B cell (primary cell): ENCODE data around the gene PRX. TPM values are rescaled to one million over a fixed set of nuclear protein-coding genes. Genes with fewer than 3 reads are reported as not detected.

Experiments
- ATAC-seq: fragments of 200-7000 bp; cut with Tn5 transposase; one replicate; pipeline ENCODE4 v1.10.0; 2021; ENCODE audit warnings: low read depth, mild to moderate bottlenecking, moderate number of reproducible peaks, moderate library complexity
- CTCF ChIA-PET: fragments of 350-600 bp; sonication (Branson Sonifier 250); formaldehyde crosslinking; loops from one replicate; lab custom pipeline; 2021; ENCODE audit warnings: antibody characterized with exemption, inconsistent platforms; lab: Charles Lee
- POLR2A ChIA-PET: fragments of 350-600 bp; sonication (Branson Sonifier 250); formaldehyde crosslinking; loops from one replicate; lab custom pipeline; 2021; ENCODE audit warnings: antibody characterized with exemption; lab: Charles Lee
- DNase-seq: peaks from one replicate; pipeline ENCODE4 v3.0.0; 2013
- H2AFZ ChIP-seq: 2 replicates; pipeline ENCODE4 v1.6.1; 2012; ENCODE audit warnings: mild to moderate bottlenecking, low read depth, low read length; ENCODE audit not compliant: insufficient read depth, poor library complexity, severe bottlenecking
- H3K27ac ChIP-seq, 2 donors: 1 replicate in 1 of 2; 2 replicates in 1 of 2; pipeline ENCODE4 v1.5.1; 2012 to 2013; ENCODE audit warnings: low read length in 2 of 2, mild to moderate bottlenecking in 2 of 2, moderate library complexity in 1 of 2
- H3K27me3 ChIP-seq, 4 experiments: fragments of 200-600 bp in 1 of 4; sonication (generic) in 1 of 4; replicated peaks in 1 of 4; 1 replicate in 2 of 4; 2 replicates in 2 of 4; pipeline versions ENCODE4 v1.6.1 to v1.7.0; 2013 to 2016; ENCODE audit warnings: low read length in 3 of 4, mild to moderate bottlenecking in 2 of 4, mixed read lengths in 1 of 4, moderate library complexity in 1 of 4; ENCODE audit not compliant: insufficient read depth in 4 of 4, control insufficient read depth in 3 of 4; ENCODE audit errors: control extremely low read depth in 1 of 4
- H3K36me3 ChIP-seq, 2 experiments: replicated peaks in 1 of 2; 1 replicate in 1 of 2; 2 replicates in 1 of 2; pipeline versions ENCODE4 v1.6.1 to v1.7.1; 2013; ENCODE audit warnings: low read length in 1 of 2; ENCODE audit not compliant: insufficient read depth in 2 of 2, control insufficient read depth in 1 of 2; ENCODE audit errors: control extremely low read depth in 1 of 2, extremely low read depth in 1 of 2
- H3K4me1 ChIP-seq, 2 donors: fragments of 200-600 bp in 1 of 2; sonication (generic) in 1 of 2; 1 replicate in 1 of 2; 2 replicates in 1 of 2; pipeline versions ENCODE4 v1.5.1 to v1.6.1; 2013 to 2017; ENCODE audit warnings: low read length in 2 of 2; ENCODE audit not compliant: control insufficient read depth in 2 of 2, insufficient read depth in 2 of 2
- H3K4me2 ChIP-seq: replicated peaks from 2 replicates; pipeline ENCODE3; 2012; ENCODE audit warnings: mild to moderate bottlenecking, low read depth, low read length; ENCODE audit not compliant: poor library complexity, severe bottlenecking
- H3K4me3 ChIP-seq, 5 experiments: fragments of 200-600 bp in 1 of 5; sonication (generic) in 1 of 5; 1 replicate in 3 of 5; 2 replicates in 2 of 5; pipeline versions ENCODE4 v1.5.1 to v1.7.0; 2011 to 2016; ENCODE audit warnings: low read length in 4 of 5, mild to moderate bottlenecking in 4 of 5, low read depth in 2 of 5, control low read depth in 1 of 5, moderate library complexity in 1 of 5; ENCODE audit not compliant: insufficient read depth in 1 of 5; ENCODE audit errors: control extremely low read depth in 1 of 5, extremely low read depth in 1 of 5
- H3K79me2 ChIP-seq: fragments of 200-600 bp; sonication (generic); one replicate; pipeline ENCODE4 v1.6.0; 2016; ENCODE audit warnings: low read length; ENCODE audit not compliant: control insufficient read depth, insufficient read depth
- H3K9ac ChIP-seq: fragments of 200-600 bp; sonication (generic); 2 replicates; pipeline ENCODE4 v1.6.1; 2017; ENCODE audit warnings: mild to moderate bottlenecking, low read length, moderate library complexity
- H3K9me3 ChIP-seq, 3 donors: one replicate each; pipeline versions ENCODE4 v1.6.1 to v1.7.1; 2013; ENCODE audit warnings: low read length in 2 of 3; ENCODE audit not compliant: control insufficient read depth in 2 of 3, insufficient read depth in 1 of 3; ENCODE audit errors: control extremely low read depth in 1 of 3
- H4K20me1 ChIP-seq: 2 replicates; pipeline ENCODE4 v1.6.0; 2012; ENCODE audit warnings: mild to moderate bottlenecking, low read length; ENCODE audit not compliant: insufficient read depth, control insufficient read depth, poor library complexity, severe bottlenecking
- H3K27ac Mint-ChIP-seq: one replicate; pipeline ENCODE4 v1.8.0; 2021; ENCODE audit warnings: mixed read lengths
- H3K27me3 Mint-ChIP-seq: one replicate; pipeline ENCODE4 v1.8.0; 2021; ENCODE audit warnings: mixed read lengths
- H3K4me1 Mint-ChIP-seq: one replicate; pipeline ENCODE4 v1.8.0; 2021; ENCODE audit warnings: mixed read lengths
- H3K4me3 Mint-ChIP-seq: one replicate; pipeline ENCODE4 v1.8.0; 2021; ENCODE audit warnings: mixed read lengths
- H3K9me3 Mint-ChIP-seq: one replicate; pipeline ENCODE4 v1.8.0; 2022; ENCODE audit warnings: mixed read lengths; ENCODE audit not compliant: insufficient read depth
- CTCF ChIP-seq: fragments of 200-600 bp; IDR thresholded peaks from one replicate; pipeline ENCODE4 v1.8.0; 2022; ENCODE audit warnings: antibody characterized with exemption, mild to moderate bottlenecking
- EZH2 ChIP-seq: IDR thresholded peaks from 2 replicates; pipeline ENCODE4 v1.6.1; 2012; ENCODE audit warnings: borderline replicate concordance, low read depth, mild to moderate bottlenecking, moderate library complexity, low read length; ENCODE audit not compliant: insufficient read depth, poor library complexity, severe bottlenecking
- WGBS: methylation state at CpG from one replicate; pipeline ENCODE4 v1.1.5; 2013; ENCODE audit warnings: missing lambda C conversion rate; ENCODE audit not compliant: insufficient coverage; 5-methylcytosine and 5-hydroxymethylcytosine counted together
- intact Hi-C: fragments of 100-400 bp; cut with micrococcal nuclease; formaldehyde crosslinking; loops from one replicate; pipeline ENCODE4 v1.10.0; 2022
- polyA plus RNA-seq: library from polyadenylated mRNA; depleted of rRNA; stranded (reverse); fragments of >200 nt; gene quantifications from 2 replicates; pipeline ENCODE4 v1.2.3, GENCODE V29; 2012
- total RNA-seq, 2 donors: library from RNA; stranded (reverse); fragments of 120-200 nt in 1 of 2; gene quantifications; 1 replicate in 1 of 2; 2 replicates in 1 of 2; pipeline versions ENCODE4 v1.2.3 to v1.2.4, GENCODE V29; 2013 to 2022

Gene PRX
- total and polyA plus RNA-seq, 2 donors (not counting 1 experiment from before 2014, with no cell fraction given) = 1.1 to 2.5 TPM

- H2AFZ ChIP-seq = peak overlapping the region; percentile 6
- no peaks in the 10 kb centered on the region for H4K20me1 ChIP-seq
- no peak overlapping the region for H3K9ac ChIP-seq
- no peaks in the 10 kb centered on the region for H3K79me2 ChIP-seq
- peak overlapping the region; percentile 65 for H3K4me2 ChIP-seq
- 63% methylated on average over 11 of the region's 28 CpGs for WGBS
- no peak overlapping the region for H3K27ac ChIP-seq
- Mint-ChIP-seq H3K27me3 (no peaks in the 10 kb centered on the region), H3K9me3 (no peaks in the 10 kb centered on the region), H3K4me1 (peaks cover 9% of the 10 kb centered on the region), H3K4me3 (peak overlapping the region; percentile 44), H3K27ac (no peak overlapping the region)
- ChIA-PET CTCF (no interaction called here), POLR2A (interaction anchor here (0.6 kb wide), 1 partner anchor 1918 kb away, joined by 7 read pairs; no protein-coding TSS in a partner anchor)
- intact Hi-C loops = no loop called here
- peaks cover 0 to 4% (median 0%) of the 10 kb centered on the region in 3 donors for H3K9me3 ChIP-seq
- peaks cover 0 to 24% of the 10 kb centered on the region in 2 experiments for H3K36me3 ChIP-seq
- no peak for TF ChIP-seq CTCF
- no peak for TF ChIP-seq EZH2
- H3K4me1 ChIP-seq = peaks cover 3 to 4% of the 10 kb centered on the region in 2 donors
- H3K27me3 ChIP-seq = no peaks in the 10 kb centered on the region
- ATAC-seq (peak; percentile 58), DNase-seq (peak; percentile 40)
- H3K4me3 ChIP-seq = peak overlapping the region in 1 of 5 experiments; percentile 15
Measured at GRCh38 chr19:40365613-40366401, 47.4 kb downstream of the PRX start.

GRCh38 chr19:40365010-40365409, 48.2 kb downstream of the PRX start:
- no peak for TF ChIP-seq EZH2
- TF ChIP-seq CTCF = no peak
- H3K27me3 Mint-ChIP-seq = no peaks in the 10 kb centered on the region
- DNase-seq (no peak), ATAC-seq (no peak)
- Histone ChIP-seq H3K9me3 (peaks cover 0 to 4% (median 0%) of the 10 kb centered on the region in 3 donors), H3K27ac (no peak overlapping the region), H3K4me1 (peaks cover 3 to 4% of the 10 kb centered on the region in 2 donors), H4K20me1 (peaks cover 2% of the 10 kb centered on the region), H3K36me3 (peaks cover 0 to 20% of the 10 kb centered on the region in 2 experiments), H3K79me2 (no peaks in the 10 kb centered on the region), H3K9ac (no peak overlapping the region), H3K4me2 (peak overlapping the region; percentile 65), H2AFZ (peak overlapping the region; percentile 6), H3K27me3 (no peaks in the 10 kb centered on the region), H3K4me3 (no peak overlapping the region)
- H3K4me3 Mint-ChIP-seq = no peak overlapping the region
- intact Hi-C loops = no loop called here
- CTCF ChIA-PET = no interaction called here
- 43% methylated on average over 1 of the region's 3 CpGs for WGBS
- no peaks in the 10 kb centered on the region for H3K9me3 Mint-ChIP-seq
- peaks cover 10% of the 10 kb centered on the region for H3K4me1 Mint-ChIP-seq
- no peak overlapping the region for H3K27ac Mint-ChIP-seq
- POLR2A ChIA-PET = interaction anchor here (0.6 kb wide), 1 partner anchor 1919 kb away, joined by 7 read pairs; no protein-coding TSS in a partner anchor
